ENCODE results near the gene SPC24.

DNA sequence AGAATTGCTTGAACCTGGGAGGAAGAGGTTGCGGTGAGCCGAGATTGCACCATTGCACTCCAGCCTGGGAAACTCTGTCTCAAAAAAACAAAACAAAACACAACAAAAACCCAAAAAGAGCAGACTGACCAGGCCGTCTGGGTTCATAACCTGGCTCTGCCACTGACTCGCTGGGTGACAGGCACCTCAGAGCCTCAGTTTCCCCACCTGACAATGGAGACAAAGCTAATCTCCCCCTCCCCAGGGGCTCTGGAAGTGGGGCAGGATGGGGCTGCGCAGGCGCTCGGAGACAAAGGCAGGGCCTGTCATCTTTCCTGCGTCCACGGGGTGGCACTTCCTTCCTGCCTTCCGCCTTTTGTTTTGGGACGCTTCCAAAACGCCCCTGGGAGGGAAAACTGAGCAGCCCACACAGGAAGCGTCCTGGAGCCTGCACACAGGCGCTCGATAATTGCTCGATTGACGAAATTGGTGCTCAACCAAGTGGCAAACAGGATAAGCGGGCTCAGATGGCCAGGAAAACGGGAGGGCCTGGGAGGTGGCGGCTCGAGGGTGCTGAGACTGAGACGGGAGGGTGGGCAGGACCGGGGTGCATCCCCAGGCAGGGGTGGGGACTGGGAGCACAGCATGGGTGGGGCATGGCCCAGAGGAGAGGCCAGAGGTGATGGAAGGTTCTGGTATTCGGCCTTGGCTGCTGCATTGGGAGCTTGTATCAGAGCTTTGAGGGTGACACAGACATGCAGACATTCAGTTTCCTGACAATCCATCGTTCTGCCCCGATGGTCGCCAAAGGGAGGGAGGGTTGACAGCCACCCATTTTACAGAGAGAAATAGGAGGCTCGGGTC lies 17.8 kb downstream of the SPC24 start:
- TF ChIP-seq, protein P1, sequence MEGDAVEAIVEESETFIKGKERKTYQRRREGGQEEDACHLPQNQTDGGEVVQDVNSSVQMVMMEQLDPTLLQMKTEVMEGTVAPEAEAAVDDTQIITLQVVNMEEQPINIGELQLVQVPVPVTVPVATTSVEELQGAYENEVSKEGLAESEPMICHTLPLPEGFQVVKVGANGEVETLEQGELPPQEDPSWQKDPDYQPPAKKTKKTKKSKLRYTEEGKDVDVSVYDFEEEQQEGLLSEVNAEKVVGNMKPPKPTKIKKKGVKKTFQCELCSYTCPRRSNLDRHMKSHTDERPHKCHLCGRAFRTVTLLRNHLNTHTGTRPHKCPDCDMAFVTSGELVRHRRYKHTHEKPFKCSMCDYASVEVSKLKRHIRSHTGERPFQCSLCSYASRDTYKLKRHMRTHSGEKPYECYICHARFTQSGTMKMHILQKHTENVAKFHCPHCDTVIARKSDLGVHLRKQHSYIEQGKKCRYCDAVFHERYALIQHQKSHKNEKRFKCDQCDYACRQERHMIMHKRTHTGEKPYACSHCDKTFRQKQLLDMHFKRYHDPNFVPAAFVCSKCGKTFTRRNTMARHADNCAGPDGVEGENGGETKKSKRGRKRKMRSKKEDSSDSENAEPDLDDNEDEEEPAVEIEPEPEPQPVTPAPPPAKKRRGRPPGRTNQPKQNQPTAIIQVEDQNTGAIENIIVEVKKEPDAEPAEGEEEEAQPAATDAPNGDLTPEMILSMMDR (IDR thresholded peaks at IDR 0.05) = peak in 2 of 3 experiments; percentile 93 to 95
- TF ChIP-seq POLR2A (IDR thresholded peaks at IDR 0.05; ENCODE audit: low read depth) (no peak), EP300 (IDR thresholded peaks at IDR 0.05) (no peak)
